Trophoblast cell (in vitro differentiated cells and primary cell): ENCODE data around the gene TTLL6.

ENCODE experiments used
- DNase-seq, 2 donors: peaks; one replicate each; pipeline ENCODE4 v3.0.0-alpha.2; 2016
- H2AFZ ChIP-seq: 2 replicates; pipeline ENCODE4 v1.6.1; 2013; ENCODE audit warnings: low read length, moderate library complexity, mild to moderate bottlenecking; ENCODE audit not compliant: insufficient read depth, poor library complexity
- H2AK5ac ChIP-seq: 2 replicates; pipeline ENCODE4 v1.6.1; 2013; ENCODE audit warnings: mild to moderate bottlenecking, low read length
- H2BK120ac ChIP-seq: 2 replicates; pipeline ENCODE4 v1.6.1; 2013; ENCODE audit warnings: low read length, mild to moderate bottlenecking, moderate library complexity; ENCODE audit not compliant: insufficient read depth, poor library complexity
- H2BK12ac ChIP-seq: 2 replicates; pipeline ENCODE4 v1.6.1; 2013; ENCODE audit warnings: mild to moderate bottlenecking, low read length, moderate library complexity
- H2BK5ac ChIP-seq: 2 replicates; pipeline ENCODE4 v1.6.1; 2013; ENCODE audit warnings: low read length, low read depth, moderate library complexity, mild to moderate bottlenecking; ENCODE audit not compliant: poor library complexity
- H3K14ac ChIP-seq: 2 replicates; pipeline ENCODE4 v1.6.1; 2013; ENCODE audit warnings: mild to moderate bottlenecking, low read length
- H3K18ac ChIP-seq: 2 replicates; pipeline ENCODE4 v1.6.1; 2013; ENCODE audit warnings: mild to moderate bottlenecking, low read length
- H3K23ac ChIP-seq: 2 replicates; pipeline ENCODE4 v1.6.1; 2013; ENCODE audit warnings: low read length
- H3K27ac ChIP-seq: 2 replicates; pipeline ENCODE4 v1.5.1; 2013; ENCODE audit warnings: low read depth, mild to moderate bottlenecking, inconsistent platforms, low read length, moderate library complexity
- H3K27me3 ChIP-seq: 2 replicates; pipeline ENCODE4 v1.6.1; 2013; ENCODE audit warnings: inconsistent platforms, mild to moderate bottlenecking, low read length, moderate library complexity; ENCODE audit not compliant: insufficient read depth
- H3K36me3 ChIP-seq, 2 experiments: 1 replicate in 1 of 2; 2 replicates in 1 of 2; pipeline ENCODE4 v1.6.1; 2013; ENCODE audit warnings: low read length in 2 of 2, mild to moderate bottlenecking in 2 of 2, moderate library complexity in 1 of 2; ENCODE audit not compliant: insufficient read depth in 2 of 2, control insufficient read depth in 1 of 2
- H3K4ac ChIP-seq: 2 replicates; pipeline ENCODE4 v1.6.1; 2013; ENCODE audit warnings: low read depth, mild to moderate bottlenecking, low read length, moderate library complexity
- H3K4me1 ChIP-seq, 2 experiments: 1 replicate in 1 of 2; 2 replicates in 1 of 2; pipeline ENCODE4 v1.6.1; 2013; ENCODE audit warnings: low read length in 2 of 2, mild to moderate bottlenecking in 2 of 2, moderate library complexity in 1 of 2; ENCODE audit not compliant: insufficient read depth in 2 of 2, control insufficient read depth in 1 of 2
- H3K4me2 ChIP-seq: 2 replicates; pipeline ENCODE4 v1.6.1; 2013; ENCODE audit warnings: inconsistent platforms, mild to moderate bottlenecking, low read length, moderate library complexity
- H3K4me3 ChIP-seq: 2 replicates; pipeline ENCODE4 v1.5.1; 2013; ENCODE audit warnings: mild to moderate bottlenecking, low read depth, low read length, inconsistent platforms
- H3K79me1 ChIP-seq: one replicate; pipeline ENCODE4 v1.6.1; 2013; ENCODE audit warnings: low read length
- H3K79me2 ChIP-seq: 2 replicates; pipeline ENCODE4 v1.6.1; 2013; ENCODE audit warnings: low read length, mild to moderate bottlenecking; ENCODE audit not compliant: control insufficient read depth, insufficient read depth, poor library complexity
- H3K9ac ChIP-seq: 2 replicates; pipeline ENCODE4 v1.6.1; 2013; ENCODE audit warnings: mild to moderate bottlenecking, low read length
- H3K9me3 ChIP-seq: 2 replicates; pipeline ENCODE4 v1.6.1; 2013; ENCODE audit warnings: low read depth, mild to moderate bottlenecking, control low read depth, inconsistent platforms, low read length; ENCODE audit not compliant: insufficient read depth
- H4K12ac ChIP-seq: 2 replicates; pipeline ENCODE4 v1.6.1; 2013; ENCODE audit warnings: low read depth, mild to moderate bottlenecking, low read length, moderate library complexity
- H4K8ac ChIP-seq: 2 replicates; pipeline ENCODE4 v1.6.1; 2013; ENCODE audit warnings: low read depth, mild to moderate bottlenecking, low read length, moderate library complexity
- H4K91ac ChIP-seq: one replicate; pipeline ENCODE4 v1.6.1; 2013; ENCODE audit warnings: low read depth, mild to moderate bottlenecking, low read length, moderate library complexity
- WGBS: extraction: QIAGEN DNeasy Blood & Tissue Kit; methylation state at CpG from one replicate; pipeline ENCODE4 v1.1.7; 2013; ENCODE audit warnings: missing lambda C conversion rate; ENCODE audit not compliant: insufficient read length, insufficient coverage; ENCODE audit errors: extremely low coverage; 5-methylcytosine and 5-hydroxymethylcytosine counted together

TTLL6 gene

DNA sequence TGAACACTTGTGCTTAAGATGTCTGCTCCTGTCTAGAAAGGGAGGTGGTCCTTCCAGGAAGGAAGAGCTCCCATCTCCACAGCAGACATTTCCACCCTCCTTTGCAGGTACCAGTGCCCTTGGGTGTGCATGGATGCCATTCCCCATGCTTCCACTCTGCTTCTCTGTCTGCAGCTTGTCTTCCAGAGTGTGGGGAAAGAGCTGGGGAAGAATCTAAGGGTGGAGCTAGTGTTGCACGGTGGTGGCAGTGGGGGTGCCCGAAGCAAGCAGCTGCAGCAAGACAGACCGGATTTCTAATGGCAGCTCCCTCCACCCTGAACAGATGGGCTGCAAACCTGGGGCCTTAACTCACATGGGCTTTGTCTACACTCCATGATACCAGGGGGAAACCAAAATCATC, 65.9 kb downstream of the TTLL6 start:
- no peaks in the 10 kb centered on the region for H3K79me2 ChIP-seq
- peaks cover 83% of the 10 kb centered on the region for H3K27me3 ChIP-seq
- peaks cover 7% of the 10 kb centered on the region for H3K9me3 ChIP-seq
- no peak for DNase-seq
- H3K4me1 ChIP-seq: peaks cover 0 to 2% of the 10 kb centered on the region in 2 experiments
- no peak overlapping the region for H4K91ac ChIP-seq
- H2BK12ac ChIP-seq: no peak overlapping the region
- no peak overlapping the region for H3K14ac ChIP-seq
- H4K8ac ChIP-seq: no peak overlapping the region
- H3K18ac ChIP-seq: no peak overlapping the region
- no peaks in the 10 kb centered on the region for H3K79me1 ChIP-seq
- H3K23ac ChIP-seq: no peak overlapping the region
- no peak overlapping the region for H2BK5ac ChIP-seq
- H3K4me3 ChIP-seq: no peak overlapping the region
- no peak overlapping the region for H3K27ac ChIP-seq
- no peak overlapping the region for H4K12ac ChIP-seq
- no peak overlapping the region for H2AK5ac ChIP-seq
- no peak overlapping the region for H2AFZ ChIP-seq
- WGBS: no CpG with 5 or more reads among the region's 3 CpGs
- no peak overlapping the region for H3K4ac ChIP-seq
- H3K4me2 ChIP-seq: no peak overlapping the region
- no peak overlapping the region for H2BK120ac ChIP-seq
- no peaks in the 10 kb centered on the region for H3K36me3 ChIP-seq
- H3K9ac ChIP-seq: no peak overlapping the region

- H3K14ac ChIP-seq: no peak overlapping the region
- no peaks in the 10 kb centered on the region for H3K79me2 ChIP-seq
- no peaks in the 10 kb centered on the region for H3K36me3 ChIP-seq
- H2AFZ ChIP-seq: no peak overlapping the region
- no peak overlapping the region for H2BK5ac ChIP-seq
- H3K27me3 ChIP-seq: peaks cover 81% of the 10 kb centered on the region
- no peak overlapping the region for H3K23ac ChIP-seq
- WGBS: no CpG with 5 or more reads among the region's 32 CpGs
- no peak for DNase-seq
- no peak overlapping the region for H3K27ac ChIP-seq
- no peak overlapping the region for H3K4me2 ChIP-seq
- H4K8ac ChIP-seq: no peak overlapping the region
- H4K12ac ChIP-seq: no peak overlapping the region
- no peak overlapping the region for H3K4me3 ChIP-seq
- no peak overlapping the region for H3K4ac ChIP-seq
- H3K9me3 ChIP-seq: peaks cover 7% of the 10 kb centered on the region
- H3K4me1 ChIP-seq: peaks cover 0 to under 1% of the 10 kb centered on the region in 2 experiments
- no peak overlapping the region for H3K18ac ChIP-seq
- H2BK12ac ChIP-seq: no peak overlapping the region
- no peak overlapping the region for H2BK120ac ChIP-seq
- no peak overlapping the region for H3K9ac ChIP-seq
- H3K79me1 ChIP-seq: no peaks in the 10 kb centered on the region
- no peak overlapping the region for H4K91ac ChIP-seq
- H2AK5ac ChIP-seq: no peak overlapping the region
Observed at GRCh38 chr17:48749621-48750553, 67.1 kb downstream of the TTLL6 start.

- Histone ChIP-seq H4K12ac (no peak overlapping the region), H3K23ac (no peak overlapping the region), H3K18ac (no peak overlapping the region), H3K4ac (no peak overlapping the region), H3K4me1 (no peaks in the 10 kb centered on the region), H4K8ac (no peak overlapping the region), H3K27me3 (peaks cover 73% of the 10 kb centered on the region), H2AFZ (no peak overlapping the region), H3K9ac (no peak overlapping the region), H3K9me3 (peaks cover 7% of the 10 kb centered on the region), H2BK5ac (no peak overlapping the region), H3K14ac (no peak overlapping the region), H3K27ac (no peak overlapping the region), H3K4me2 (no peak overlapping the region), H3K4me3 (no peak overlapping the region), H3K79me2 (no peaks in the 10 kb centered on the region), H3K79me1 (no peaks in the 10 kb centered on the region), H3K36me3 (no peaks in the 10 kb centered on the region), H4K91ac (no peak overlapping the region), H2BK12ac (no peak overlapping the region), H2AK5ac (no peak overlapping the region), H2BK120ac (no peak overlapping the region)
- no CpG with 5 or more reads among the region's 16 CpGs for WGBS
- no peak for DNase-seq
Observed at GRCh38 chr17:48748718-48749566, 68.1 kb downstream of the TTLL6 start.

GRCh38 chr17:48747445-48748363, 69.3 kb downstream of the TTLL6 start:
- Histone ChIP-seq H3K9me3 (peaks cover 7% of the 10 kb centered on the region), H3K14ac (no peak overlapping the region), H3K23ac (no peak overlapping the region), H3K4me2 (no peak overlapping the region), H3K9ac (no peak overlapping the region), H2BK5ac (no peak overlapping the region), H3K79me2 (no peaks in the 10 kb centered on the region), H2AK5ac (no peak overlapping the region), H2BK120ac (no peak overlapping the region), H4K8ac (no peak overlapping the region), H3K18ac (no peak overlapping the region), H3K4ac (no peak overlapping the region), H3K4me1 (no peaks in the 10 kb centered on the region), H3K36me3 (no peaks in the 10 kb centered on the region), H2AFZ (peak overlapping the region; percentile 47), H3K4me3 (no peak overlapping the region), H4K91ac (no peak overlapping the region), H3K27ac (no peak overlapping the region), H2BK12ac (no peak overlapping the region), H3K79me1 (no peaks in the 10 kb centered on the region), H3K27me3 (peaks cover 72% of the 10 kb centered on the region), H4K12ac (no peak overlapping the region)
- DNase-seq: no peak
- WGBS: no CpG with 5 or more reads among the region's 53 CpGs
